Natural killer cell treated with Interleukin-12 subunit alpha and Interleukin-12 subunit beta and Interleukin-15 and Interleukin-18, amount 100 ng/mL, for 72 hours (primary cell): ENCODE results near the gene ARMC6. TPM values are rescaled to one million over a fixed set of nuclear protein-coding genes. Genes with fewer than 3 reads are reported as not detected.

Experiments used
- ATAC-seq, 2 donors: fragments of 150-1000 bp; cut with Tn5 transposase in 1 of 2; sonication (Bioruptor Pico), chemical (Tn5 transposase) in 1 of 2; 2 replicates each; pipeline ENCODE4 v1.10.0; 2021
- DNase-seq: peaks from one replicate; pipeline ENCODE4 v3.0.0; 2022; ENCODE audit warnings: low spot score
- H3K27ac Mint-ChIP-seq, 2 donors: 1 replicate in 1 of 2; 2 replicates in 1 of 2; pipeline ENCODE4 v1.8.0; 2022; ENCODE audit warnings: mixed read lengths in 2 of 2, mild to moderate bottlenecking in 1 of 2, moderate library complexity in 1 of 2
- H3K27me3 Mint-ChIP-seq, 2 donors: 1 replicate in 1 of 2; 2 replicates in 1 of 2; pipeline ENCODE4 v1.8.0; 2022; ENCODE audit warnings: mixed read lengths in 2 of 2
- H3K36me3 Mint-ChIP-seq: one replicate; pipeline ENCODE4 v1.8.0; 2022; ENCODE audit warnings: mixed read lengths
- H3K4me1 Mint-ChIP-seq, 2 donors: 1 replicate in 1 of 2; 2 replicates in 1 of 2; pipeline ENCODE4 v1.8.0; 2022; ENCODE audit warnings: low read depth in 2 of 2, mixed read lengths in 2 of 2, mild to moderate bottlenecking in 1 of 2
- H3K4me3 Mint-ChIP-seq: one replicate; pipeline ENCODE4 v1.8.0; 2022; ENCODE audit warnings: mixed read lengths
- H3K9me3 Mint-ChIP-seq: 2 replicates; pipeline ENCODE4 v1.8.0; 2022; ENCODE audit warnings: mixed read lengths
- total RNA-seq, 2 donors: library from RNA; stranded (reverse); gene quantifications; one replicate each; pipeline ENCODE4 v1.2.3, GENCODE V29; 2022

The ARMC6 gene
- 10 to 100 TPM; 22.3 to 43.9 TPM for total RNA-seq

DNA sequence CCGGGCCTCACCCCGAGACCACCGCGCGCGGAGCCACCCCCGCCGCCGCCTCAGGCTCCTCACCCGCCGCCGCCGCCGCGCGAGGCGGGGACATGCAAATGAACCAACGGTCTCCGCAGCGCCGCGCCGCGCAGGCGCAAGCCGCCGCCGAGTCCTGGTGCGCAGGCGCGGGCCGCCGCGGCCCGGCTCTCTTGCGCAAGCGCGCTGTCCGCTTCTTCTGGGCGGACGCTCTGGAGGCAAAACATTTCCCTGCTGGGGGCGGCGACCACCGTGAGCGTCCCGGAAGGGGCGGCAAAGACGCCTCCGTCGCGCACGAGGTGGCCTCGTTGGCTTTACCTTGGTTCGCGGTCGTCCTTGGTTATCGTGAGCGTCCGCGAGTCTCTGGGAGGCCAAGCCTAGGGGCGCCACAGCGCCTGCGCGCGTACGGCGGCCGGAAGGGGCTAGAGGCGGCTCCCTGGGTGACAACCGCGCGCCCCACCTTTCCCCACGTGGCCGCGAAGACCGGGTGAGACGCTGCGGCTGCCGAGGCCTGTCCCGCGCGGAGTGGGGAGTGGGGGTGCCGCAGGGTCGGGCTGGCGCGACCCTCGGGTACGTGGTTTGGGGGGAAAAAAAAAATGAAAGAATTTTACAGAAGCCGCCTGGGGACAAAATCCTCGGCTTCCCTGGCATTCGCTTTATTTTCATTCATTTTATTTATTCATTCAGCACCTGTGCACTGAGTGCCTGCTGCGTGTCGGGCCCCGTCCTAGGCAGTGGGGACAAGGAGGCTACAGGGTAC is at the start of gene ARMC6, which contains the start of gene SUGP2:
ARMC6 (plus strand) TSS at position 178 of the 778 bp plus-strand sequence. CDS start 607 bp downstream, outside the sequence.
SUGP2 (minus strand) TSS at position 92 of the 778 bp plus-strand sequence. CDS start 2,446 bp downstream, outside the sequence.
- Mint-ChIP-seq H3K4me1 (peaks cover 17 to 23% of the 10 kb centered on the region in 2 donors), H3K9me3 (no peaks in the 10 kb centered on the region), H3K36me3 (peaks cover 6% of the 10 kb centered on the region), H3K27ac (peak within 1 kb of the TSS; percentile 83 to 98), H3K4me3 (peak within 1 kb of the TSS; percentile 92), H3K27me3 (no peaks in the 10 kb centered on the region)
- DNase-seq (peak; percentile 93), ATAC-seq (peak; percentile 89 to 92)

DNA sequence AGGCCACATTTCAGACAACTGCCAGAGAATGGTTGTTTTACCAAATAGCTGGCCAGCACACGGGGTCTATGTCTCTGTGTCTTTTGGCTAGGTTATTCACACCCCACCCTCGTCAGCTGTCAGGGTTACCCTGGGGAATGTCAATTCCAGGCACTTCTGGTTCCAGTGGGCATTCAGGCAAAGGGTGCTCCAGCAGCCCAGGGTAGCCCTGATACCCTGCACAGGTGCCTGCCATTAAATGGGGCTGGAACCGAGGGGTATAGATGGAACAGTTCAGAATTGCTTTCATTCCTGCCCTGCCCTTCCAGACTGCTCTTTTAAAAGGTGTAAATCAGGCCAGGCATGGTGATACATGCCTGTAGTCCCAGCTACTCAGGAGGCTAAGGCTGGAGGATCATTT is 49.2 kb upstream of the ARMC6 start:
- Mint-ChIP-seq H3K27me3 (peaks cover 0 to 4% of the 10 kb centered on the region in 2 donors), H3K4me1 (no peaks in the 10 kb centered on the region), H3K4me3 (no peak overlapping the region), H3K27ac (no peak overlapping the region), H3K9me3 (no peaks in the 10 kb centered on the region), H3K36me3 (no peaks in the 10 kb centered on the region)
- no peak for DNase-seq
- ATAC-seq = no peak

DNA sequence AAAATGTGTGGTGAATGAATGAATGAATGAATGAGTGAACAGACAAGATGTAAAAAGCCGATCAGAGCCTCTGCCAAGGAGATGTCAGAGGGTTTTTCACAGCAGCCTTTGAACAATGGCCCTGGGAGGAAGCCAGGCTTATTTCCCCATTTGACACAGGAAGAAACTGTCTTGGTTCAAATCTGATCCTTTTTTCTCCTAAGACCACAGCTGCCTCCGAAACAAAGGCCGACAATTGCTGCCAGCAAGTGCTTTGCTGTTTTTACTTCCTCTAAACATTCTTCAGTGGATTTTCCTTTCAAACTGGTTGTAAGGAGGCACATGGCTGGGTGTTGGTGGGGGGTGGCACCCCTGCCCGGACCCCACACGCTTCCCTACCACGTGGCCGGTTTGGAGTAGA is 48.1 kb upstream of the ARMC6 start:
- DNase-seq = no peak
- H3K27me3 Mint-ChIP-seq = peaks cover 0 to 4% of the 10 kb centered on the region in 2 donors
- H3K36me3 Mint-ChIP-seq = no peaks in the 10 kb centered on the region
- ATAC-seq = no peak
- no peak overlapping the region for H3K4me3 Mint-ChIP-seq
- H3K27ac Mint-ChIP-seq = no peak overlapping the region
- no peaks in the 10 kb centered on the region for H3K4me1 Mint-ChIP-seq
- H3K9me3 Mint-ChIP-seq = no peaks in the 10 kb centered on the region

DNA sequence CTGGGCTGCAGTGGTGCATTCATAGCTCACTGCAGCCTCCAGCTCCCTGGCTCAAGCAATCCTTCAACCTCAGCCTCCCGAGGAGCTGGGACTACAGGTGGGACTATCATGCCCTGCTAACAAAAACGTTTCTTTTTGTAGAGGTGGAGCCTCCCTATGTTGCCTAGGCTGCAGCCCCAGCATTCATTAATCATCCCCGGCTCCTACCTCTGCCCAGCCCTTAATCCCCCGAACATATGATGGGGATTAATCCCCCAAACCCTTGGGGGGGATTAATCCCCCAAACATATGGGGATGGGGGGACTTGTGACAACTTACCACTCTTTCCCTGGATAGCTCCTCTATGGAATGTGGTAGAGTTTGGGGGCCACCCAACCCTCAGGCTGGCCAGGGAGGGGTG is 45.9 kb upstream of the ARMC6 start:
- no peaks in the 10 kb centered on the region for H3K36me3 Mint-ChIP-seq
- H3K27ac Mint-ChIP-seq = no peak overlapping the region
- no peaks in the 10 kb centered on the region for H3K9me3 Mint-ChIP-seq
- H3K4me1 Mint-ChIP-seq = no peaks in the 10 kb centered on the region
- H3K4me3 Mint-ChIP-seq = no peak overlapping the region
- peaks cover 0 to 4% of the 10 kb centered on the region in 2 donors for H3K27me3 Mint-ChIP-seq
- ATAC-seq = no peak
- DNase-seq = no peak

DNA sequence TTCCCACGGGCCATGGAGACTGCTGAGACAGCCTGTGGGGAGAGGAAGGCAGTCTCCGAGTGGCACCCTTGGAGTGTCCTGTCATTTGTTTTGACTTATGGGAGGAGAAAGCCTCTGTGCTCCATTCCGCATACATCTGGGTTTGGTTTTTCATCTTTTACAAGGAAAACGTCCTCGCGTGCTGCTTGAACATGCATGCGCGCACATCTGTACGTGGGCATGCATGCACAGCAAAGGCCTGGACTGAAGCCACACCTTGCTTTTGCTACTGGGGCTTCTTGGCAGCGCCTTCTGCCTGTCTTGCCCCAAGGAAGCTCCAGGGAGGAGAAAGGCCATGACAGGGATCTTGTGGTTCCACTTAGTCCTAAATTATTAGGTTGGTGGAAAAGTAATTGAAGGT is 44.1 kb upstream of the ARMC6 start:
- no peak overlapping the region for H3K4me3 Mint-ChIP-seq
- ATAC-seq = no peak
- DNase-seq = no peak
- H3K27ac Mint-ChIP-seq = no peak overlapping the region
- no peaks in the 10 kb centered on the region for H3K4me1 Mint-ChIP-seq
- H3K36me3 Mint-ChIP-seq = peaks cover 8% of the 10 kb centered on the region
- H3K9me3 Mint-ChIP-seq = no peaks in the 10 kb centered on the region
- H3K27me3 Mint-ChIP-seq = peaks cover 0 to 4% of the 10 kb centered on the region in 2 donors

DNA sequence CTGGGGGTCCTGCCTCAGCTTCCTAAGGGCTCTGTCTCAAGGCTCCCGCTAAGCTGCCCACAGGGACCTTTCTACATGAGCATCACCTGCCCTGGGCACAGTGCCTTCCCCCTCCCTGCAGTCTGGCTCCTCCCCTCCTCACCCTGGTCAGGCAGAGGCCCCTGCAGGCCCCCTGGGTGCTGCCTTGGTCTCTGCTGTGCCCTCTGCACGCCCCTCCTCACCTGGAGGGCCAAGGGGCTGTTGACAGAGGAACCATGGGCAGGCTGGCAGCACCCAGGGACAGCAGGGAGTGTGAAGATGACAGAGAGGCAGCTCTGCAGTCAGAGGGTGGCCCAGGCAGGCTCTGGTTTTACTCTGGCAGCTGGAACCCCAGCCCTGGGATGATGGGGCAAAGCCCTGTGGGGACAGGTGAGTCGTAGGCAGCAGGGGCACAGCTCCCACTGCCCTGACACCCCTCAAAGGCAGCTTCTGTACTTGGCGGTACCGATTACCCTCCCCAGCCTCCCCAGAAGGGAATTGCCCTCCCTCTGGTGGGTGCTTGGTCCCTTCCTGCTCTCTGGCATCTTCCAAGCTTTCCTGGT is 43.2 kb upstream of the ARMC6 start:
- Mint-ChIP-seq H3K36me3 (peaks cover 8% of the 10 kb centered on the region), H3K4me1 (no peaks in the 10 kb centered on the region), H3K27ac (no peak overlapping the region), H3K4me3 (no peak overlapping the region), H3K27me3 (peaks cover 0 to 4% of the 10 kb centered on the region in 2 donors), H3K9me3 (no peaks in the 10 kb centered on the region)
- ATAC-seq (no peak), DNase-seq (no peak)

DNA sequence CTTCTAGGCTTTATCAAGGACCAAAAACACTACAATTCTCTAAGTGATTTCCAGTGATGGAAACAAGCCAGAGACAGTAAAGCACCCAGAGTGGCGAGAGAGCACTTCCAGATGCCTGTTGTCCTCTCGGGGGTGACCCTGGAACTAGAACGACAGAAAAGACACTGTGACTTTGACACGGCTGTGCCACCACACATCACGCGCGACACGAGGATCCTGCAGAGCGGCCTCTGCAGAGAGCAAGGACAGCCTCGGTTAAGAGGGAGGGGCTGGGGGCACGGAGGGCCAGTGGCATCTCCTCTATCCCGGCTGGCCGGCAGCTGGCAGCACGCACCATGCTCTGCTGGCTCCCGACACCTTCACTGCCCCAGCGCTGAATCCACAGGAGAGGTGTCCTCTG is 42.4 kb upstream of the ARMC6 start:
- Mint-ChIP-seq H3K4me1 (no peaks in the 10 kb centered on the region), H3K36me3 (peaks cover 8% of the 10 kb centered on the region), H3K4me3 (no peak overlapping the region), H3K27ac (no peak overlapping the region), H3K9me3 (no peaks in the 10 kb centered on the region), H3K27me3 (no peaks in the 10 kb centered on the region)
- no peak for ATAC-seq
- DNase-seq = no peak

DNA sequence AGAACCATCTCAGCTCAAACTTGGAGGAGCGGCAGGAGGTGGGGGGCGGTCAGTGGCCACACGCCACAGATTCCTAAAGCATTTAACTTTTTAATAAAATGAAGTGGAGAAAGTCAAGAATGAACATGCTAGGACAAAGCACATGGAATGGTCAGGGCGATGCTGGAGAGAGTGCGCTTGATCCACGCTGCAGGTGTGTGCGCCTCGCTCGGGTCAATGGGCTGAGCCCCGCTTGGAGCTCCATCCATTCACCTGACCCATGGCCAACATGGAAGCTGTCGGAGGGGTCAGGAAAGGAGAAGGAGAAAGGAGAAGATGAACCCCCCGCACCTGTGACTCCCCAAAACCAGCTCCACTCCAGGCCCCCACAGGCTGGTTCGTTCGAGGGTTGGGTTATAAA is 41.9 kb upstream of the ARMC6 start:
- no peak for ATAC-seq
- Mint-ChIP-seq H3K27me3 (no peaks in the 10 kb centered on the region), H3K27ac (no peak overlapping the region), H3K36me3 (peaks cover 8% of the 10 kb centered on the region), H3K9me3 (no peaks in the 10 kb centered on the region), H3K4me3 (no peak overlapping the region), H3K4me1 (no peaks in the 10 kb centered on the region)
- DNase-seq = no peak

DNA sequence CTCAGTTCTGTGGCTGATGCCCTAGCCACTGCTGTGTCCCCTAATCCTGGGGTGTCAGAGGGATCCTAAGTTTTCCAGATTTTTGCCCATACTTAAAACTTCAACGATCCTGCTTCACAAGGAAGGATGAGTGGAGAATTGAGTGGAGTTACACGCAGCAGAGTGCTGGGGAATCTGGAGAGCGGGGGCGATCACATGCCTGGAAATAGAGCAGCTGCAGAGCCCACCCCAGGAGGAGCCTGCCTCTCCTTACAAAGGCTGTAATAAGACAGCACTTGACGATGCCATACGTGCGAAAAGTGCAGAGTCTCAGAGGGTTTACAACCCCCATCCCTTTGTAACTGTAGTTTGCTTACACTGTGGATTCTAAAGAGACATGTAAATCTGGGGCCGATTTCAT is 40.7 kb upstream of the ARMC6 start:
- no peaks in the 10 kb centered on the region for H3K4me1 Mint-ChIP-seq
- no peak overlapping the region for H3K27ac Mint-ChIP-seq
- ATAC-seq = no peak
- DNase-seq = no peak
- H3K9me3 Mint-ChIP-seq = no peaks in the 10 kb centered on the region
- H3K4me3 Mint-ChIP-seq = no peak overlapping the region
- peaks cover 8% of the 10 kb centered on the region for H3K36me3 Mint-ChIP-seq
- no peaks in the 10 kb centered on the region for H3K27me3 Mint-ChIP-seq

DNA sequence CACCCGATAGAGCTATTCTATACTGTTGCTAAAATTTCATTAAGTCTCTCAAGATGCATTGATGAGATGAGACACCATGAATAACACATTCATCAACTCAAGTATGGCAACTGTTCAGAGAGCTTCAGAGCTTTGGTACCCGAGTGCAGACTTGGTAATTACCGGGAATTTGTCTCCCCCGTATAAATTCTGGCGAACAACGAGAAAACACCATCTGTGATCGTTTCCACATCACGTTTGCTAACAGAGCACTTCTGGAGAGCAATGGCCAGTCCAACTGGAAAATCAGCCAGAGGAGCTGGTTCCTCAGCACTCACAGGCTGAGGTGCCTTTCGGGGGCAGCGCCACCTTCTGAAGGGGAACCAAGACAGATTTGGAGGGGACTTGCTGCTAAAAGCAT is 40.3 kb upstream of the ARMC6 start:
- ATAC-seq = no peak

DNA sequence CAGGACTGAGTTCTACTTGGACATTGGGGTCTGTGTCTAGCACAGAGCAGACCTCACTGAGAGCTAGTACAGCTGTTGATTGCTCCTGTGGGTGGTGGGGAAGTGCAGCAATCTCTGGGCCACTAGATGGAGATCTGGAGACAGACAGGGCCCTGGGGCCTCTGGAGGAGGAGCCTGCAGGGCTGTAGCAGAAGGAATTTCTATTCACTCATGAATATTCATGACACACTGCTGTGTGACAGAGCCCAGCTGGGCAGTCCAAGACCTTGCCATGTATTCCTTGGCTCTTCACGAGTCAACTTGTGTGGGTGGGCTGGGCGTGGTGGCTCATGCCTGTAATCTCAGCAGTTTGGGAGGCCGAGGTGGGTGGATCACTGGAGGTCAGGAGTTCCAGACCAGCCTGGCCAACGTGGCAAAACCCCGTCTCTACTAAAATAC is 37.6 kb upstream of the ARMC6 start:
- Mint-ChIP-seq H3K4me3 (no peak overlapping the region), H3K27me3 (no peaks in the 10 kb centered on the region), H3K36me3 (peaks cover 8% of the 10 kb centered on the region), H3K9me3 (no peaks in the 10 kb centered on the region), H3K4me1 (peaks cover 10 to 17% of the 10 kb centered on the region in 2 donors), H3K27ac (no peak overlapping the region)
- ATAC-seq (peak in 1 of 2 donors; percentile 45), DNase-seq (no peak)

More for the DNA sequence above, 40.3 kb upstream of the ARMC6 start:
- no peak for DNase-seq
- Mint-ChIP-seq H3K36me3 (peaks cover 8% of the 10 kb centered on the region), H3K9me3 (no peaks in the 10 kb centered on the region), H3K4me3 (no peak overlapping the region), H3K27me3 (no peaks in the 10 kb centered on the region), H3K27ac (no peak overlapping the region), H3K4me1 (no peaks in the 10 kb centered on the region)

DNA sequence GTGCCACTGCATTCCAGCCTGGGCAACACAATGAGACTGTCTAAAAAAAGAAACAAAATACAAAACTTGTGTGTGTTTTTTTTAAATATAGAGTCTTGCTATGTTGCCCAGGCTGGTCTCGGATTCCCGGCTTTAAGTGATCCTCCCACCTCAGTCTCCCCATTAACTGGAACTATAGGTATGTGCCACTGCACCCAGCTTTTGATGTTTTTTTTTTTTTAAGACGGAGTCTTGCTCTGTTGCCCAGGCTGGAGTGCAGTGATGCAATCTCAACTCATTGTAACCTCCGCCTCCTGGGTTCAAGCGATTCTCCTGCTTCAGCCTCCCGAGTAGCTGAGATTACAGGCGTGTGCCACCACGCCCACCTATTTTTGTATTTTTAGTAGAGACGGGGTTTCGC is 37.1 kb upstream of the ARMC6 start:
- peaks cover 10 to 19% of the 10 kb centered on the region in 2 donors for H3K4me1 Mint-ChIP-seq
- H3K4me3 Mint-ChIP-seq = no peak overlapping the region
- H3K27me3 Mint-ChIP-seq = no peaks in the 10 kb centered on the region
- no peak overlapping the region for H3K27ac Mint-ChIP-seq
- no peak for ATAC-seq
- DNase-seq = no peak
- H3K36me3 Mint-ChIP-seq = peaks cover 8% of the 10 kb centered on the region
- H3K9me3 Mint-ChIP-seq = no peaks in the 10 kb centered on the region

DNA sequence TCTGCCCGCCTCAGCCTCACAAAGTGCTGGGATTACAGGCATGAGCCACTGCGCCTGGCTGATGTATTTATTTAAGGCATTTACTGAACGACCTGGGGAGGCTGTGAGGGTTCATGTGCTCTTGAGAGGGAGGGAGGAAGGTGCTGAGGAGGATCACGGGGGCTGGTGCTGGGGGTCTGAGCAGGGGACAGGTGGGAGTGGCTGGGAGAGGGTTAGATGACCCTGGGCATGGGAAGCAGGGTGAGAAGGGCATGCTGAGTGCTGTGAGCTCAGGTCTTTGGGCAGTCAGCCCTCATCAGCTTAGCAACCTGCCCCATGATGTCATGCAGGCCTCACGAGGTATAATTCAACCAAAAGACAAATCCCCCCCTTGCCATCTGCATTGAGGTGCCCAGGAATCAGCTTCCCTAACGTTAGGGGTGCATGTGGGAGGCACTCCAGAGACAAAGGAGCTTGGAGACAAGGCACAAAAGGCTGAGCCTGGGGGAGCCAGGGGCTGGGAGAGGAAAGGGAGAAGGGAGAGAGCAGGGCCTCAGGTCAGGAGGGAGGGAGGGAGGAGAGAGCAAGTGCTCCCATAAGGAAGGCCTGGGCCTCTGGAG is 36.5 kb upstream of the ARMC6 start:
- no peak for ATAC-seq
- no peak overlapping the region for H3K4me3 Mint-ChIP-seq
- H3K27me3 Mint-ChIP-seq = no peaks in the 10 kb centered on the region
- no peak for DNase-seq
- peaks cover 8% of the 10 kb centered on the region for H3K36me3 Mint-ChIP-seq
- no peak overlapping the region for H3K27ac Mint-ChIP-seq
- no peaks in the 10 kb centered on the region for H3K9me3 Mint-ChIP-seq
- H3K4me1 Mint-ChIP-seq = peaks cover 10 to 23% of the 10 kb centered on the region in 2 donors

DNA sequence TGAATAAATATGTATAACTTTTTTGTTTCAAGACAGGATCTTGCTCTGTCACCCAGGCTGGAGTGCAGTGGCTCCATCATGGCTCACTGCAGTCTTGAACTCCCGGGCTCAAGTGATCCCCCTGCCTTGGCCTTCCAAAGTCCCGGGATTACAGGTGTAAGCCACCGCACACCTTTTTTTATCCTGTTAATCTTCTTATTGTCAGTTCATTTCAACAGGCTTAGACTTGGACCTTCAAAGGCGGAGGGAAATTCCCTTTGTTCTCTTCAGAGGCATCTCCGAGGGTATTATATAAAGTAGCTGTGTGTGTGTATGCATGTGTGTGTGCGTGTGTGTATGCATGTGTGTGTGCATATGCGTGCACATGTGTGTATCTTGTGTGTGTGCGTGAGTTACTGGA is 35.1 kb upstream of the ARMC6 start:
- no peak overlapping the region for H3K27ac Mint-ChIP-seq
- H3K4me3 Mint-ChIP-seq = no peak overlapping the region
- H3K27me3 Mint-ChIP-seq = no peaks in the 10 kb centered on the region
- H3K9me3 Mint-ChIP-seq = no peaks in the 10 kb centered on the region
- H3K4me1 Mint-ChIP-seq = peaks cover 10 to 25% of the 10 kb centered on the region in 2 donors
- ATAC-seq (no peak), DNase-seq (no peak)
- peaks cover 5% of the 10 kb centered on the region for H3K36me3 Mint-ChIP-seq
